T-cell (primary cell): ENCODE data around the gene DOK5. TPM values are rescaled to one million over a fixed set of nuclear protein-coding genes. Genes with fewer than 3 reads are reported as not detected.
"Not testable (repeated sequence)": the region's sequence is repeated elsewhere in the genome, so short reads cannot be mapped to it uniquely, and the experiment has no call there.

Source experiments
- ATAC-seq, 4 experiments: fragments of 200-7000 bp in 3 of 4; fragments of 150-1000 bp in 1 of 4; cut with Tn5 transposase; replicated peaks in 1 of 4; 1 replicate in 3 of 4; 2 replicates in 1 of 4; pipeline ENCODE4 v1.10.0; 2021; ENCODE audit warnings: moderate library complexity in 3 of 4, mild to moderate bottlenecking in 2 of 4, moderate number of reproducible peaks in 1 of 4
- CTCF ChIA-PET, 2 donors: fragments of 300-600 bp; sonication (Branson Sonifier 250); formaldehyde crosslinking; loops; one replicate each; lab custom pipeline; 2022; ENCODE audit warnings: antibody characterized with exemption in 2 of 2; lab: Charles Lee
- POLR2A ChIA-PET, 2 donors: fragments of 300-600 bp; sonication (Branson Sonifier 250); formaldehyde crosslinking; loops; one replicate each; lab custom pipeline; 2022; ENCODE audit warnings: antibody characterized with exemption in 2 of 2; lab: Charles Lee
- DNase-seq, 35 experiments: peaks; one replicate each; pipeline versions ENCODE4 v3.0.0 to v3.0.0-alpha.2; 2013 to 2023
- H3K27ac ChIP-seq: one replicate; pipeline ENCODE4 v1.5.1; 2013; ENCODE audit warnings: low read length
- H3K27me3 ChIP-seq, 2 experiments: replicated peaks in 1 of 2; 1 replicate in 1 of 2; 2 replicates in 1 of 2; pipeline versions ENCODE4 v1.6.1 to v1.7.0; 2013; ENCODE audit warnings: low read length in 1 of 2, mixed read lengths in 1 of 2; ENCODE audit not compliant: control insufficient read depth in 2 of 2, insufficient read depth in 2 of 2; ENCODE audit errors: extremely low read depth in 1 of 2
- H3K36me3 ChIP-seq, 2 donors: 1 replicate in 1 of 2; 2 replicates in 1 of 2; pipeline versions ENCODE4 v1.6.1 to v1.7.0; 2013; ENCODE audit warnings: low read length in 1 of 2; ENCODE audit not compliant: control insufficient read depth in 2 of 2, insufficient read depth in 1 of 2; ENCODE audit errors: extremely low read depth in 1 of 2
- H3K4me1 ChIP-seq, 2 experiments: 1 replicate in 1 of 2; 2 replicates in 1 of 2; pipeline versions ENCODE4 v1.6.1 to v1.7.0; 2013; ENCODE audit warnings: low read length in 2 of 2, mixed read lengths in 1 of 2; ENCODE audit not compliant: insufficient read depth in 2 of 2, control insufficient read depth in 1 of 2; ENCODE audit errors: extremely low read depth in 1 of 2
- H3K4me3 ChIP-seq, 2 donors: 1 replicate in 1 of 2; 2 replicates in 1 of 2; pipeline versions ENCODE4 v1.5.1 to v1.7.0; 2013; ENCODE audit warnings: mild to moderate bottlenecking in 2 of 2, low read length in 1 of 2, moderate library complexity in 1 of 2; ENCODE audit not compliant: control insufficient read depth in 1 of 2; ENCODE audit errors: extremely low read depth in 1 of 2
- H3K9me3 ChIP-seq: 2 replicates; pipeline ENCODE4 v1.7.0; 2013
- H3K27ac Mint-ChIP-seq, 2 donors: one replicate each; pipeline ENCODE4 v1.8.0; 2020 to 2021; ENCODE audit warnings: mild to moderate bottlenecking in 2 of 2, mixed read lengths in 2 of 2
- H3K27me3 Mint-ChIP-seq, 2 donors: one replicate each; pipeline ENCODE4 v1.8.0; 2021 to 2022; ENCODE audit warnings: mixed read lengths in 2 of 2
- H3K36me3 Mint-ChIP-seq: one replicate; pipeline ENCODE4 v1.8.0; 2021; ENCODE audit warnings: mixed read lengths
- H3K4me1 Mint-ChIP-seq, 3 donors: one replicate each; pipeline ENCODE4 v1.8.0; 2020 to 2022; ENCODE audit warnings: mixed read lengths in 3 of 3, mild to moderate bottlenecking in 1 of 3
- H3K4me3 Mint-ChIP-seq, 3 donors: one replicate each; pipeline ENCODE4 v1.8.0; 2020 to 2022; ENCODE audit warnings: mild to moderate bottlenecking in 3 of 3, mixed read lengths in 3 of 3, moderate library complexity in 3 of 3
- H3K9me3 Mint-ChIP-seq, 3 donors: one replicate each; pipeline ENCODE4 v1.8.0; 2020 to 2022; ENCODE audit warnings: mixed read lengths in 3 of 3
- WGBS: methylation state at CpG from one replicate; pipeline ENCODE4 v1.1.5; 2013; ENCODE audit warnings: missing lambda C conversion rate; ENCODE audit not compliant: insufficient coverage; 5-methylcytosine and 5-hydroxymethylcytosine counted together
- total RNA-seq, 35 experiments: library from RNA in 6 of 35; stranded (reverse) in 6 of 35; fragments of 120-200 nt in 1 of 35; gene quantifications; one replicate each; pipeline versions ENCODE4 v1.2.1 to v1.2.4 and lab custom pipeline; 2013 to 2026

The DOK5 gene
- total RNA-seq, 5 donors from 2014 or later (not counting 1 experiment from before 2014, with no cell fraction given): not detected

DNA sequence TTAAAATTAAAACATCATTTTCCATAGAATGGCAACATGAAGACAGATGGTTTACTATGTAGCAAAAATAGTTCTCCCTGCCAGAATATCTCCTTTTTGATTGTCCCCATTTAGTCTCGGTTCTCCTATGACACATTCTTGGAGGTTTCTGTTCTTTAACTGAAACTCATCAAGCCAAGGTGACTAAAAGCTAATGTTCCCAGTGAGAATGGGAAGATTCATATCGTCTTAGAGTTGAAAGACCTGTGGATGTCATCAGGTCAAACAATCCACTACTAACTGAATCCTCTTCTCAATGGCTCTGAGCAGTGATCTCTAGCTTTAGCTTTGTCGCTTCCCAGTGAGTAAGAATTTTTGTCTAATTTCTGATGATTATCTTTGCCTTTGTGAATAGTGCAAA lies 1.3 kb upstream of the DOK5 start:
- H3K36me3 ChIP-seq: no peaks in the 10 kb centered on the region
- H3K4me3 Mint-ChIP-seq: no peak overlapping the region
- POLR2A ChIA-PET: no interaction called here
- no peak overlapping the region for H3K4me3 ChIP-seq
- H3K4me1 Mint-ChIP-seq: peaks cover 2 to 7% (median 5%) of the 10 kb centered on the region in 3 donors
- H3K4me1 ChIP-seq: no peaks in the 10 kb centered on the region
- no peaks in the 10 kb centered on the region for H3K9me3 ChIP-seq
- peaks cover 35 to 40% of the 10 kb centered on the region in 2 donors for H3K27me3 Mint-ChIP-seq
- ATAC-seq (no peak), DNase-seq (no peak)
- no peak overlapping the region for H3K27ac Mint-ChIP-seq
- no CpG with 5 or more reads among the region's 3 CpGs for WGBS
- H3K36me3 Mint-ChIP-seq: no peaks in the 10 kb centered on the region
- CTCF ChIA-PET: no interaction called here
- H3K27ac ChIP-seq: no peak overlapping the region
- peaks cover 12 to 24% of the 10 kb centered on the region in 2 experiments for H3K27me3 ChIP-seq
- H3K9me3 Mint-ChIP-seq: peaks cover 0 to 4% (median 3%) of the 10 kb centered on the region in 3 donors

DNA sequence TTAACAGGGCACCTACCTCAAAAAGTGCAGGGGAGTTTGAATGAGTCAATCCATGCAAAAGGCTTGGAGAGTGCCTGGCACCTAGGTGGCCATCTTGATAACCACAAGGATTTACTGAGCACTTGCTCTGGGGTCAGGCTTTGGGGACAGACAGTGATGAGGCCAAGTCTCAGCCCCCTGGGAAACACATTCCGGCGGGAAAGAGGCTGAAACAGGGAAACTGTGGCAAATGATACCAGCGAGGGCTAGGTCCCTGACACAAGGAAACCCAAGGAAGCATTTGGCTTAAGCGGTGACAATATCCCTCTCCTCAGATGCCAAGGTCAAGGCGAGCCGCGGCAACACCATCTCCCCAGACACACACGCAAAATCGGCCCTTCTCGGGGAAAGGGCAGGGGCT lies 527 bp upstream of the DOK5 start:
- H3K27ac Mint-ChIP-seq: no peak overlapping the region
- ChIA-PET POLR2A (no interaction called here), CTCF (no interaction called here)
- peaks cover 41 to 48% of the 10 kb centered on the region in 2 donors for H3K27me3 Mint-ChIP-seq
- H3K9me3 Mint-ChIP-seq: peaks cover 0 to 4% (median 3%) of the 10 kb centered on the region in 3 donors
- no peaks in the 10 kb centered on the region for H3K9me3 ChIP-seq
- H3K4me3 ChIP-seq: no peak overlapping the region
- no peak overlapping the region for H3K27ac ChIP-seq
- ATAC-seq (no peak), DNase-seq (no peak)
- no peak overlapping the region for H3K4me3 Mint-ChIP-seq
- peaks cover 12 to 24% of the 10 kb centered on the region in 2 experiments for H3K27me3 ChIP-seq
- no peaks in the 10 kb centered on the region for H3K4me1 ChIP-seq
- no peaks in the 10 kb centered on the region for H3K36me3 Mint-ChIP-seq
- H3K36me3 ChIP-seq: no peaks in the 10 kb centered on the region
- WGBS: 34% methylated on average over 3 of the region's 10 CpGs
- H3K4me1 Mint-ChIP-seq: peaks cover 2 to 7% (median 5%) of the 10 kb centered on the region in 3 donors

DNA sequence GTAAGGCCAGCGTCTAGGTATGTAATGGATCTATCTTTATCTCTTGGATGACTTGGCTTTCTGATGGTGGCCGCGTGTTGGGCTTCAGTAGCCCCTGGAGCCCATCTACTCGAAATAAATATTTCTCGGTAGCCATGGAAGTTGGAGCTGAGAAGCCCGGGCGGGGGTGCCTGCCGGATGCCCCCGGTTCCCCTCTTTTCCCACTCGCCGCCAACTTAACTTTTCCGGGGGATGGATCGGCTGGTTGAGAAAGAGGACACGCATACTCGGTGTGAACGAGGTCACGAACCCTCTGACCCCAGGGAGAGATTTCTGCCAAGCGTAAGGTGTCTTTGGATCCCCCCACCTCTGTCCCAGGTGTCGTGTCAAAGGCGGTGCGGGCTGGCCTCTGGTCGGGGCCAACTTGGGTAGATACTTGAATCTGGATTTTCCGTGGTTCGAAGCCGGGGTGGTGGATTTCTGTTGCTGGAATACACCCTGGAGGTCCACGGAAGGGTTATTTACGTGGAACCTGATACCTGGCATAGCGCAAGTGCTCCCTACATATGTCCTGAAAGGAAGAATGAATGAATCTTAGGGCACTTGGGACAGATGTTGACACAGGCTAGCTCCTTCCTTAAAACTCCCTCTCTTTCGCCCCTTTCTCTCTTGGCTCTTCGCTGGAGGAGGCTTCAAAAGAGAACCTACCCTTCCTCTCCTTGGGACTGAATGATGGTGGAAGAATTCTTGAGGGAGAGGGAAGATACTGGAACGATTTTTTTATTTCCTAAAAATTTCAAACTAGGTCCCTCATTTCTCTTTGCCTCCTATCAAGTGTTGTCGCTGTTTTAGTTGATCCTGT lies 996 bp downstream of the DOK5 start:
- DNase-seq: no peak
- peaks cover 2 to 12% (median 5%) of the 10 kb centered on the region in 3 donors for H3K4me1 Mint-ChIP-seq
- ChIA-PET POLR2A (interaction anchor here in 1 of 2 donors (0.6 kb wide), 1 partner anchor 1755 kb away, joined by 4 read pairs; no protein-coding TSS in a partner anchor), CTCF (no interaction called here)
- H3K27ac ChIP-seq: no peak overlapping the region
- H3K27me3 ChIP-seq: peaks cover 12 to 21% of the 10 kb centered on the region in 2 experiments
- ATAC-seq: no peak
- H3K4me1 ChIP-seq: no peaks in the 10 kb centered on the region
- H3K36me3 Mint-ChIP-seq: no peaks in the 10 kb centered on the region
- H3K36me3 ChIP-seq: no peaks in the 10 kb centered on the region
- H3K9me3 ChIP-seq: no peaks in the 10 kb centered on the region
- no peak overlapping the region for H3K27ac Mint-ChIP-seq
- H3K4me3 ChIP-seq: no peak overlapping the region
- peak overlapping the region in 1 of 3 donors; percentile 13 for H3K4me3 Mint-ChIP-seq
- peaks cover 44 to 55% of the 10 kb centered on the region in 2 donors for H3K27me3 Mint-ChIP-seq
- H3K9me3 Mint-ChIP-seq: peaks cover 3 to 4% (median 4%) of the 10 kb centered on the region in 3 donors
- 8% methylated on average over 21 of the region's 32 CpGs for WGBS

DNA sequence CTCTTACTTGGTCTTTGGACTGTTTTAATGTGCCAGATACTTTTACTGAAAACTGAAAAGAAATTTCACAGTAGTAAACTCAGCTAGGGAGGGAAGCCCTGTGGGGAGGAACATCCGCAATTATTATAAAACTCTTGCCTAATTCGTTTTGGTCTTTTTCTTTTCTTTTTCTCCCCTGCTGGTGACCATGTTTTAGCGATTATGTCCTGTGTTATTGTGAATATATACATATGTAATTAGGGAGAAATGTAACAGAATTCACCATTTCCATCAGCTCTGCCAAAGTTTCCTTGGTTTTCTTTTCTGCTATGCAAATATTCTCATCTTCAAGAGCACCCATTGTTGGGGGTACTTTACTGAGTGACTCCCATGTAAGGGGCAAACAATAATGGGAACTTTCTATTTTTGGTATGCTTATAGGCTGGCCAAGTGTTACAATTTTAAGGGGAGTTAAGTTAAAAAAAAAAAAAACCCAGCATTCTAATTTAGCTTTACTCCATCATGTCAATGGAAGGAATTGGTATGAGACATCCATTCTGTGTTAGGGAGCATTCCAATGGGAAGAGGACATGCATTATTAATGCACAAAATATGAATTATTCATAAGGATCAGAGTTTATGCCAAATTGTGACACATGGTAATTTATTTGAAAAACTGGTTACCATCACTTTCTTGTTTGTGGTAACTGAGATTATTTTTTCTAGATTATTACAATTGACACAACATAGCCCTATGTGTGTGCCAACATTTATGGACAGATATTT lies 2.0 kb downstream of the DOK5 start:
- no peak overlapping the region for H3K4me3 ChIP-seq
- no peak overlapping the region for H3K27ac ChIP-seq
- Mint-ChIP-seq H3K27ac (no peak overlapping the region), H3K4me1 (peaks cover 2 to 12% (median 5%) of the 10 kb centered on the region in 3 donors), H3K27me3 (peaks cover 46 to 58% of the 10 kb centered on the region in 2 donors), H3K9me3 (peaks cover 3 to 4% (median 3%) of the 10 kb centered on the region in 3 donors), H3K36me3 (no peaks in the 10 kb centered on the region), H3K4me3 (no peak overlapping the region)
- no peaks in the 10 kb centered on the region for H3K9me3 ChIP-seq
- WGBS: no CpG with 5 or more reads among the region's 3 CpGs
- ChIA-PET CTCF (no interaction called here), POLR2A (no interaction called here)
- no peaks in the 10 kb centered on the region for H3K4me1 ChIP-seq
- peaks cover 12 to 21% of the 10 kb centered on the region in 2 experiments for H3K27me3 ChIP-seq
- DNase-seq: no peak
- no peak for ATAC-seq
- H3K36me3 ChIP-seq: no peaks in the 10 kb centered on the region

DNA sequence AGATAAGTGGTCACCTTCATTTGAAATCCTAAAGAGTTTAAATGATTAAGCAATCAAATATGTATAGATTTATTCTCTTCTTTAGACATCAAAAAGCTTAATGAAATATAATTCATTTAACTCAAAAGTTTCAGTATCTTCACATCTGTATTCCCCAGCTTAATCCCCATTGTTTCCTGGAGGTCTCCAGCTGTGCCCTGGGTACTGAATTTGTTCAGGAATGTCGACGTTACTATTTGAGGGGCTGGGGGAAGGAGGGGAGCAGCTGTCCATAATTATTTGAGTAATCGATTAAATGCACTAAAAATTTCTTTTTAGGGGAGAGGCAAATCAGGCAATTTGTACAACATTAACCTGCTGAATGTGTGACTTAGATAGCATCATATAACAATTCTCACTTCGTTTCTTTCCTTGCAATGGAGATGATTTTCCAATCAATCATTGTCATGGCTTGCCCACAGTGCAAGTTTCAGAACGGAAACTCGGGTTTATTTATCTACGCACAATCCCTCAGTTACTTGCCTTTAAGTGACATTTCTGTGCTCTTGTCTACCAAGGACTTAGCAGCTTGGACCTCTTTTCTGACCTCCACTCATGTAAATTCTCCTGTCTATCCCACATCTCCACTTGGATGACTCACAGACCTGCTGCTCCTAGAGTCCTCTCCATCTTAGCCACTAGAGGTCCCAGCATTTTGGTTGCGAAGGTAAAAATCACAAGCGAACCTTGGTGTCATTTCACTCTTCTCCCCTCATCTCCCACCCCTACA lies 3.9 kb downstream of the DOK5 start:
- POLR2A ChIA-PET: no interaction called here
- WGBS: 31% methylated on average over 4 of the region's 9 CpGs
- H3K27ac Mint-ChIP-seq: no peak overlapping the region

DNA sequence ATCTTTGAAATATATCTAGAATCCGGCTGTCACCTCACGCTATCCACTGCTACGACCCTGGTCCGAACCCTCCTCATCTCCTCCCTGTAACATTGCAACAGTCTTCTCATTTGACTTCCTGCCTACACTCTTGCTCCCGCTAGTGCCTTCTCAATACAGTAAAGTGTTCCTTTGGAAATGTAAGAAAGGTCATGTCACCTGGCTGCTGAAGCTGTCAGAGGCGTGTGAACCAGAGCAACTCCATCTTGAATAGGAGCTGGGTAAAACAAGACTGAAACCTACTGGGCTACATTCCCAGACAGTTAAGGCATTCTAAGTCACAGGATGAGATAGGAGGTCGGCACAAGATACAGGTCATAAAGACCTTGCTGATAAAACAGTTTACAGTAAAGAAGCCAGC lies 4.5 kb downstream of the DOK5 start:
- Mint-ChIP-seq H3K27me3 (peaks cover 36 to 42% of the 10 kb centered on the region in 2 donors), H3K4me1 (peaks cover 0 to 12% (median 2%) of the 10 kb centered on the region in 3 donors)
- WGBS: 80% methylated on average over 1 of the region's 7 CpGs
- H3K4me3 ChIP-seq, H3K27ac Mint-ChIP-seq, CTCF ChIA-PET, H3K36me3 ChIP-seq, H3K9me3 Mint-ChIP-seq, H3K36me3 Mint-ChIP-seq, H3K9me3 ChIP-seq, H3K4me1 ChIP-seq, DNase-seq, H3K27ac ChIP-seq, ATAC-seq, POLR2A ChIA-PET, H3K4me3 Mint-ChIP-seq: not testable (repeated sequence)
- peaks cover 5 to 14% of the 10 kb centered on the region in 2 experiments for H3K27me3 ChIP-seq

More for the DNA sequence above, 3.9 kb downstream of the DOK5 start:
- Histone ChIP-seq H3K27me3 (peaks cover 12 to 17% of the 10 kb centered on the region in 2 experiments), H3K27ac (no peak overlapping the region), H3K4me3 (no peak overlapping the region), H3K36me3 (no peaks in the 10 kb centered on the region), H3K9me3 (no peaks in the 10 kb centered on the region), H3K4me1 (no peaks in the 10 kb centered on the region)
- DNase-seq: no peak
- ATAC-seq: no peak
- Mint-ChIP-seq H3K4me1 (peaks cover 2 to 12% (median 5%) of the 10 kb centered on the region in 3 donors), H3K27me3 (peaks cover 42 to 48% of the 10 kb centered on the region in 2 donors), H3K9me3 (peaks cover 0 to 4% (median 0%) of the 10 kb centered on the region in 3 donors), H3K4me3 (no peak overlapping the region), H3K36me3 (no peaks in the 10 kb centered on the region)
- CTCF ChIA-PET: no interaction called here
